ENCODE results near the gene PDZD8.

Gene PDZD8

GRCh38 chr10:117339578-117339977 is 35.7 kb downstream of the PDZD8 start:
- H3K4me3 ChIP-seq (ENCODE audit: low read depth, low read length): no peak overlapping the region
- TF ChIP-seq CTCF (IDR thresholded peaks at IDR 0.05; ENCODE audit: low read depth, low read length): no peak

GRCh38 chr10:117334926-117335325 is 40.3 kb downstream of the PDZD8 start:
- TF ChIP-seq CTCF (IDR thresholded peaks at IDR 0.05; ENCODE audit: low read depth, low read length): no peak
- H3K4me3 ChIP-seq (ENCODE audit: low read depth, low read length): no peak overlapping the region

DNA sequence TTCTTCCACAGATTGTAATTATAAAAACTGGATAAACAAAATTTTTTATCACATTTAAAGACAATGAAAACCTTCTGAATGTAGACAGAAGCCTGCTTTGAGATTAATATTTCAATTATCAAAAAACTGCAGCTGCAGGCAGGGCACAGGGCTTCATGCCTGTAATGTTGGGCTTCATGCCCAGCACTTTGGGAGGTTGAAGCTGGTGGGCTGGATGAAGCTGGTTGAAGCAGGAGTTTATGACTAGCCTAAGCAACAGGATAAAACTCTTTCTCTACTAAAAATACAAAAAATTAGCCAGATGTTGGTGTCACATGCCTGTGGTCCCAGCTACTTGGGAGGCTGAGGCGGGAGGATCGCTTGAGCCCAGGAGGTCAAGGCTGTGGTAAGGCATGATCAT is 41.2 kb downstream of the PDZD8 start:
- no peak for TF ChIP-seq CTCF (IDR thresholded peaks at IDR 0.05; ENCODE audit: low read depth, low read length)
- H3K4me3 ChIP-seq (ENCODE audit: low read depth, low read length): no peak overlapping the region

GRCh38 chr10:117327262-117327661 is 48.0 kb downstream of the PDZD8 start:
- H3K4me3 ChIP-seq (ENCODE audit: low read depth, low read length): no peak overlapping the region
- no peak for TF ChIP-seq CTCF (IDR thresholded peaks at IDR 0.05; ENCODE audit: low read depth, low read length)

GRCh38 chr10:117324367-117324766 is 50.9 kb downstream of the PDZD8 start:
- no peak for TF ChIP-seq CTCF (IDR thresholded peaks at IDR 0.05; ENCODE audit: low read depth, low read length)
- H3K4me3 ChIP-seq (ENCODE audit: low read depth, low read length): no peak overlapping the region

- TF ChIP-seq CTCF (IDR thresholded peaks at IDR 0.05; ENCODE audit: low read depth, low read length): no peak
- no peak overlapping the region for H3K4me3 ChIP-seq (ENCODE audit: low read depth, low read length)
These were observed 53.0 kb downstream of the PDZD8 start for GRCh38 chr10:117322260-117322659.

- TF ChIP-seq CTCF (IDR thresholded peaks at IDR 0.05; ENCODE audit: low read depth, low read length): peak; percentile 34; the same call in 1 of the 2 replicates
These were observed 55.1 kb downstream of the PDZD8 start for GRCh38 chr10:117320050-117320665.

More at GRCh38 chr10:117320050-117320665, 55.1 kb downstream of the PDZD8 start:
- H3K4me3 ChIP-seq (ENCODE audit: low read depth, low read length): no peak overlapping the region
